H1 (cell line): Measurements from ENCODE around the gene KLHL29. TPM values are rescaled to one million over a fixed set of nuclear protein-coding genes. Genes with fewer than 3 reads are reported as not detected.

Source experiments
- CTCF ChIA-PET: fragments of 300-600 bp; sonication (Branson Sonifier 250); formaldehyde crosslinking; loops from one replicate; lab custom pipeline; 2021; ENCODE audit not compliant: partially characterized antibody; lab: Charles Lee
- POLR2A ChIA-PET: fragments of 300-600 bp; sonication (Branson Sonifier 250); formaldehyde crosslinking; loops from one replicate; lab custom pipeline; 2021; ENCODE audit warnings: inconsistent platforms; ENCODE audit not compliant: partially characterized antibody; lab: Charles Lee
- DNase-seq, 2 experiments: peaks; one replicate each; pipeline versions ENCODE4 v3.0.0 to v3.0.0-alpha.2; 2010 to 2022; ENCODE audit warnings: low spot score in 2 of 2, low read depth in 1 of 2, mixed read lengths in 1 of 2
- FAIRE-seq: peaks from 2 replicates; lab custom pipeline; 2011; peaks lifted over from hg19 to GRCh38; lab: Jason Lieb, UNC
- H2AFZ ChIP-seq: 2 replicates; pipeline ENCODE4 v1.8.1; 2012; ENCODE audit warnings: low read length, inconsistent platforms
- H2AK5ac ChIP-seq: 2 replicates; pipeline ENCODE4 v1.6.1; 2013; ENCODE audit warnings: low read depth, low read length
- H2BK120ac ChIP-seq: replicated peaks from 2 replicates; pipeline ENCODE3; 2013; ENCODE audit warnings: low read depth, low read length, inconsistent platforms
- H2BK12ac ChIP-seq: 2 replicates; pipeline ENCODE4 v1.6.1; 2013; ENCODE audit warnings: low read depth, low read length
- H2BK15ac ChIP-seq: 2 replicates; pipeline ENCODE4 v1.6.1; 2013; ENCODE audit warnings: low read length
- H2BK20ac ChIP-seq: 2 replicates; pipeline ENCODE4 v1.6.1; 2013; ENCODE audit warnings: low read length
- H2BK5ac ChIP-seq: 2 replicates; pipeline ENCODE4 v1.6.1; 2013; ENCODE audit warnings: low read depth, low read length
- H3K14ac ChIP-seq: 2 replicates; pipeline ENCODE4 v1.6.1; 2013; ENCODE audit warnings: inconsistent platforms; ENCODE audit not compliant: insufficient read length
- H3K18ac ChIP-seq: 2 replicates; pipeline ENCODE4 v1.6.1; 2013; ENCODE audit warnings: low read length; ENCODE audit errors: extremely low read depth
- H3K23ac ChIP-seq: 2 replicates; pipeline ENCODE4 v1.6.1; 2013; ENCODE audit warnings: inconsistent platforms; ENCODE audit not compliant: insufficient read length
- H3K23me2 ChIP-seq: 2 replicates; pipeline ENCODE4 v1.6.1; 2013; ENCODE audit warnings: low read depth, low read length
- H3K27ac ChIP-seq: 2 replicates; pipeline ENCODE4 v1.6.1; 2011; ENCODE audit warnings: low read depth, low read length, inconsistent platforms
- H3K27me3 ChIP-seq, 4 experiments: replicated peaks in 1 of 4; 1 replicate in 1 of 4; 2 replicates in 3 of 4; pipeline versions ENCODE4 v1.6.1 to v1.8.1; 2011 to 2013; ENCODE audit warnings: low read length in 3 of 4, mild to moderate bottlenecking in 3 of 4, inconsistent platforms in 2 of 4, mixed read lengths in 2 of 4, moderate library complexity in 1 of 4; ENCODE audit not compliant: control insufficient read depth in 3 of 4, insufficient read depth in 3 of 4; ENCODE audit errors: extremely low read depth in 1 of 4
- H3K36me3 ChIP-seq, 4 experiments: 2 replicates each; pipeline versions ENCODE4 v1.6.1 to v1.8.1; 2011 to 2013; ENCODE audit warnings: mild to moderate bottlenecking in 4 of 4, low read length in 3 of 4, moderate library complexity in 2 of 4, control low read depth in 1 of 4, inconsistent platforms in 1 of 4; ENCODE audit not compliant: insufficient read depth in 4 of 4, control insufficient read depth in 2 of 4
- H3K4ac ChIP-seq: replicated peaks from 2 replicates; pipeline ENCODE3; 2013; ENCODE audit warnings: low read length, low read depth, mixed read lengths, inconsistent platforms; ENCODE audit not compliant: insufficient read length
- H3K4me1 ChIP-seq, 4 experiments: replicated peaks in 1 of 4; 1 replicate in 1 of 4; 2 replicates in 3 of 4; pipeline versions ENCODE4 v1.6.1 to v1.8.1; 2011 to 2013; ENCODE audit warnings: low read length in 3 of 4, inconsistent platforms in 2 of 4, mixed read lengths in 1 of 4; ENCODE audit not compliant: insufficient read depth in 4 of 4, control insufficient read depth in 3 of 4
- H3K4me2 ChIP-seq, 2 experiments: 2 replicates each; pipeline versions ENCODE4 v1.6.1 to v1.8.1; 2011 to 2013; ENCODE audit warnings: low read depth in 2 of 2, low read length in 2 of 2, control low read depth in 1 of 2, inconsistent platforms in 1 of 2, mild to moderate bottlenecking in 1 of 2; ENCODE audit not compliant: insufficient read depth in 1 of 2
- H3K4me3 ChIP-seq, 4 experiments: fragments of 200-600, 300-600 bp in 1 of 4; sonication (generic), shearing (Covaris generic), sonication (Bioruptor Twin) in 1 of 4; 2 replicates each; pipeline versions ENCODE4 v1.5.1 to v1.8.1; 2011 to 2016; ENCODE audit warnings: low read length in 4 of 4, low read depth in 3 of 4, control low read depth in 2 of 4, inconsistent platforms in 2 of 4, mild to moderate bottlenecking in 2 of 4, mixed read lengths in 1 of 4, moderate library complexity in 1 of 4; ENCODE audit not compliant: insufficient read depth in 2 of 4; ENCODE audit errors: extremely low read depth in 1 of 4
- H3K56ac ChIP-seq: replicated peaks from 2 replicates; pipeline ENCODE3; 2013; ENCODE audit warnings: low read depth, mild to moderate bottlenecking, mixed read lengths, low read length, inconsistent platforms; ENCODE audit not compliant: insufficient read length
- H3K79me1 ChIP-seq: 2 replicates; pipeline ENCODE4 v1.6.1; 2013; ENCODE audit warnings: low read depth, low read length, control low read depth
- H3K79me2 ChIP-seq, 2 experiments: 2 replicates each; pipeline versions ENCODE4 v1.6.1 to v1.8.1; 2012 to 2013; ENCODE audit warnings: low read length in 2 of 2, mild to moderate bottlenecking in 2 of 2, inconsistent platforms in 1 of 2; ENCODE audit not compliant: insufficient read depth in 2 of 2, control insufficient read depth in 1 of 2
- H3K9ac ChIP-seq, 4 experiments: replicated peaks in 1 of 4; 1 replicate in 1 of 4; 2 replicates in 3 of 4; pipeline versions ENCODE4 v1.6.1 to v1.8.1; 2011 to 2013; ENCODE audit warnings: low read depth in 3 of 4, low read length in 3 of 4, control low read depth in 2 of 4, mild to moderate bottlenecking in 2 of 4, moderate library complexity in 2 of 4, inconsistent platforms in 1 of 4; ENCODE audit errors: extremely low read depth in 1 of 4
- H3K9me3 ChIP-seq, 2 experiments: 2 replicates each; pipeline versions ENCODE4 v1.6.1 to v1.8.1; 2012 to 2013; ENCODE audit warnings: mild to moderate bottlenecking in 2 of 2, moderate library complexity in 2 of 2, control low read depth in 1 of 2, inconsistent platforms in 1 of 2, low read depth in 1 of 2, low read length in 1 of 2, mixed read lengths in 1 of 2; ENCODE audit not compliant: insufficient read depth in 2 of 2
- H4K20me1 ChIP-seq, 2 experiments: replicated peaks in 1 of 2; 2 replicates each; pipeline versions ENCODE3 to v1.8.1; 2011 to 2013; ENCODE audit warnings: inconsistent platforms in 2 of 2, low read length in 2 of 2, mild to moderate bottlenecking in 1 of 2; ENCODE audit not compliant: insufficient read depth in 2 of 2, control insufficient read depth in 1 of 2
- H4K5ac ChIP-seq: 2 replicates; pipeline ENCODE4 v1.6.1; 2013; ENCODE audit warnings: low read length, low read depth, mixed read lengths, inconsistent platforms; ENCODE audit not compliant: insufficient read length
- H4K8ac ChIP-seq: 2 replicates; pipeline ENCODE4 v1.8.0; 2013; ENCODE audit warnings: mild to moderate bottlenecking, moderate library complexity, low read length, inconsistent platforms; ENCODE audit not compliant: insufficient read depth; ENCODE audit errors: extremely low read depth
- H4K91ac ChIP-seq: replicated peaks from 2 replicates; pipeline ENCODE3; 2013; ENCODE audit warnings: low read length, mixed read lengths, inconsistent platforms; ENCODE audit not compliant: insufficient read length
- CBX5 ChIP-seq: fragments of 300-800, 300-1000 bp; sonication (generic); IDR thresholded peaks from 2 replicates; pipeline ENCODE4 v1.7.1; 2016; ENCODE audit warnings: antibody characterized with exemption, low read length, low read depth
- CHD1 ChIP-seq: IDR thresholded peaks from 2 replicates; pipeline ENCODE4 v1.6.1; 2012; ENCODE audit warnings: low read depth, low read length, improper control_type of control experiment
- EP300 ChIP-seq, 2 experiments: IDR thresholded peaks; 1 replicate in 1 of 2; 2 replicates in 1 of 2; pipeline ENCODE4 v1.6.1; 2011 to 2012; ENCODE audit warnings: low read depth in 2 of 2, low read length in 2 of 2, mild to moderate bottlenecking in 2 of 2, borderline replicate concordance in 1 of 2, inconsistent platforms in 1 of 2, moderate library complexity in 1 of 2
- EZH2 ChIP-seq: fragments of 200-600 bp; sonication (generic); IDR thresholded peaks from 2 replicates; pipeline ENCODE4 v1.7.1; 2012; ENCODE audit warnings: low read depth, mild to moderate bottlenecking, moderate library complexity, low read length, inconsistent platforms; ENCODE audit not compliant: severe bottlenecking
- HDAC6 ChIP-seq: IDR thresholded peaks from one replicate; pipeline ENCODE4 v1.7.1; 2012; ENCODE audit warnings: low read depth, mild to moderate bottlenecking, inconsistent platforms, low read length, moderate library complexity
- KDM5A ChIP-seq: fragments of 200-600 bp; IDR thresholded peaks from 2 replicates; pipeline ENCODE4 v1.7.1; 2012; ENCODE audit warnings: mild to moderate bottlenecking, low read length, inconsistent platforms, mixed read lengths
- RFX5 ChIP-seq: IDR thresholded peaks from 2 replicates; pipeline ENCODE4 v1.6.1; 2011; ENCODE audit warnings: low read depth, low read length, improper control_type of control experiment, borderline replicate concordance
- SIX5 ChIP-seq: IDR thresholded peaks from 2 replicates; pipeline ENCODE4 v1.6.1; 2011; ENCODE audit warnings: mild to moderate bottlenecking, low read depth, low read length
- TBP ChIP-seq: IDR thresholded peaks from 2 replicates; pipeline ENCODE4 v1.6.1; 2011; ENCODE audit warnings: low read depth, low read length, improper control_type of control experiment
- TCF12 ChIP-seq: IDR thresholded peaks from 2 replicates; pipeline ENCODE4 v1.6.1; 2011; ENCODE audit warnings: low read depth, mild to moderate bottlenecking, low read length
- polyA plus RNA-seq, 7 experiments: library from polyadenylated mRNA; depleted of rRNA in 3 of 7; stranded (reverse) in 5 of 7; unstranded in 2 of 7; fragments of >200 nt in 5 of 7; fragments of 200-250 nt in 2 of 7; gene quantifications; 1 replicate in 5 of 7; 2 replicates in 1 of 7; 4 replicates in 1 of 7; pipeline versions ENCODE4 v1.2.1 to v1.2.3, GENCODE V29; 2011 to 2013; ENCODE audit warnings: missing spikeins in 2 of 7, mixed read lengths in 2 of 7
- total RNA-seq: library from RNA; stranded (reverse); fragmentation: NEBNext Ultra II Directional; extraction: Animal tissue kit (Norgen Biotek cat#: 25700); gene quantifications from 2 replicates; pipeline ENCODE4 v1.2.1, GENCODE V29; 2021
- TF ChIP-seq, protein P1 (sequence below), 3 experiments: IDR thresholded peaks; 1 replicate in 2 of 3; 2 replicates in 1 of 3; pipeline versions ENCODE4 v1.5.1 to v1.6.1; 2011; ENCODE audit warnings: low read length in 3 of 3, mild to moderate bottlenecking in 3 of 3, inconsistent platforms in 2 of 3, low read depth in 1 of 3, moderate library complexity in 1 of 3; ENCODE audit not compliant: insufficient read depth in 1 of 3; ENCODE audit errors: control extremely low read depth in 1 of 3
- TF ChIP-seq, protein P2 (sequence below): IDR thresholded peaks from 2 replicates; pipeline ENCODE4 v1.6.1; 2011; ENCODE audit warnings: low read length, improper control_type of control experiment

KLHL29 gene
- total and polyA plus RNA-seq, 2 of the 8 experiments (the other 6 are each of a cell fraction or from before 2014, with no cell fraction given): 1.1 to 4.7 TPM

DNA sequence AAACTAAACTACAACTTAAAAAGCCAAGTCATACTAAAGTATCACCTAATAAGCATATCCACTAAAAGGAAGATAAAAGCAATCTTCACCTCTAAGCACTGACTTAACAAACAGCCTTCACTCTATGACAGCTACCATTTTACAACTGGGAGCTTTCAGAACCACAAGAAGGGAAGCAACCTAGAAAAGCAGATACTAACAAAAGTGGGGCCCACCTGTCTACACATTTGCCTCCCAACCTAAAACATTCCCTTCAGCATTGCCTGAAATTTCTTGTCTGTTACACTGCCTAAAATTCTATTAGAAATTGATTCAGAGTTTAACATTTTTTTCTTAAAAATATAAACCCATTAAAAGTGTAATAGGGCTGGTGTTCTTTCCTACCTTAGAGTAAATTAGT lies 370.0 kb downstream of the KLHL29 start:
- Histone ChIP-seq H3K18ac (no peak overlapping the region), H3K56ac (no peak overlapping the region), H3K9me3 (no peaks in the 10 kb centered on the region), H3K23ac (no peak overlapping the region), H2BK20ac (no peak overlapping the region), H3K4me1 (peaks cover 0 to 7% (median 0%) of the 10 kb centered on the region in 4 experiments; a peak in 3 of 7 replicates), H3K79me2 (no peaks in the 10 kb centered on the region), H2BK5ac (no peak overlapping the region), H3K27me3 (no peaks in the 10 kb centered on the region), H2BK12ac (no peak overlapping the region), H3K23me2 (no peaks in the 10 kb centered on the region), H4K20me1 (no peaks in the 10 kb centered on the region), H4K91ac (no peak overlapping the region), H3K4me2 (no peak overlapping the region), H2AFZ (no peak overlapping the region), H4K5ac (no peak overlapping the region), H4K8ac (no peak overlapping the region), H3K14ac (no peak overlapping the region), H3K36me3 (peaks cover 0 to 18% (median 3%) of the 10 kb centered on the region in 4 experiments; a peak in 5 of 8 replicates), H3K4ac (no peak overlapping the region), H3K79me1 (no peaks in the 10 kb centered on the region), H2BK15ac (no peak overlapping the region), H2BK120ac (no peak overlapping the region), H3K4me3 (no peak overlapping the region), H3K27ac (no peak overlapping the region), H2AK5ac (no peak overlapping the region), H3K9ac (no peak overlapping the region)
- no peak for DNase-seq
- FAIRE-seq: no peak
- POLR2A ChIA-PET: no interaction called here
- CTCF ChIA-PET: interaction anchor here (1.1 kb wide), 1 partner anchor 118 kb away, joined by 3 read pairs; no protein-coding TSS in a partner anchor
- TF ChIP-seq TCF12 (no peak), SIX5 (no peak), CBX5 (no peak), KDM5A (no peak), EP300 (IDR thresholded peaks at IDR 0.05; ENCODE audit: borderline replicate concordance in 1 of 2, low read depth in 2 of 2, low read length in 2 of 2) (no peak), EZH2 (no peak), TBP (no peak), RFX5 (no peak), CHD1 (no peak), HDAC6 (no peak)
- TF ChIP-seq, protein P1, sequence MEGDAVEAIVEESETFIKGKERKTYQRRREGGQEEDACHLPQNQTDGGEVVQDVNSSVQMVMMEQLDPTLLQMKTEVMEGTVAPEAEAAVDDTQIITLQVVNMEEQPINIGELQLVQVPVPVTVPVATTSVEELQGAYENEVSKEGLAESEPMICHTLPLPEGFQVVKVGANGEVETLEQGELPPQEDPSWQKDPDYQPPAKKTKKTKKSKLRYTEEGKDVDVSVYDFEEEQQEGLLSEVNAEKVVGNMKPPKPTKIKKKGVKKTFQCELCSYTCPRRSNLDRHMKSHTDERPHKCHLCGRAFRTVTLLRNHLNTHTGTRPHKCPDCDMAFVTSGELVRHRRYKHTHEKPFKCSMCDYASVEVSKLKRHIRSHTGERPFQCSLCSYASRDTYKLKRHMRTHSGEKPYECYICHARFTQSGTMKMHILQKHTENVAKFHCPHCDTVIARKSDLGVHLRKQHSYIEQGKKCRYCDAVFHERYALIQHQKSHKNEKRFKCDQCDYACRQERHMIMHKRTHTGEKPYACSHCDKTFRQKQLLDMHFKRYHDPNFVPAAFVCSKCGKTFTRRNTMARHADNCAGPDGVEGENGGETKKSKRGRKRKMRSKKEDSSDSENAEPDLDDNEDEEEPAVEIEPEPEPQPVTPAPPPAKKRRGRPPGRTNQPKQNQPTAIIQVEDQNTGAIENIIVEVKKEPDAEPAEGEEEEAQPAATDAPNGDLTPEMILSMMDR (IDR thresholded peaks at IDR 0.05; ENCODE audit: control extremely low read depth in 1 of 3, insufficient read depth in 1 of 3, low read depth in 1 of 3, low read length in 3 of 3): no peak
- TF ChIP-seq, protein P2, sequence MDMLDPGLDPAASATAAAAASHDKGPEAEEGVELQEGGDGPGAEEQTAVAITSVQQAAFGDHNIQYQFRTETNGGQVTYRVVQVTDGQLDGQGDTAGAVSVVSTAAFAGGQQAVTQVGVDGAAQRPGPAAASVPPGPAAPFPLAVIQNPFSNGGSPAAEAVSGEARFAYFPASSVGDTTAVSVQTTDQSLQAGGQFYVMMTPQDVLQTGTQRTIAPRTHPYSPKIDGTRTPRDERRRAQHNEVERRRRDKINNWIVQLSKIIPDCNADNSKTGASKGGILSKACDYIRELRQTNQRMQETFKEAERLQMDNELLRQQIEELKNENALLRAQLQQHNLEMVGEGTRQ: no peak
